Measurements from ENCODE around the gene PABPC1L. TPM values are rescaled to one million over a fixed set of nuclear protein-coding genes. Genes with fewer than 3 reads are reported as not detected.

PABPC1L gene
- total RNA-seq, 1 donor from 2014 or later, result 61.1 TPM

DNA sequence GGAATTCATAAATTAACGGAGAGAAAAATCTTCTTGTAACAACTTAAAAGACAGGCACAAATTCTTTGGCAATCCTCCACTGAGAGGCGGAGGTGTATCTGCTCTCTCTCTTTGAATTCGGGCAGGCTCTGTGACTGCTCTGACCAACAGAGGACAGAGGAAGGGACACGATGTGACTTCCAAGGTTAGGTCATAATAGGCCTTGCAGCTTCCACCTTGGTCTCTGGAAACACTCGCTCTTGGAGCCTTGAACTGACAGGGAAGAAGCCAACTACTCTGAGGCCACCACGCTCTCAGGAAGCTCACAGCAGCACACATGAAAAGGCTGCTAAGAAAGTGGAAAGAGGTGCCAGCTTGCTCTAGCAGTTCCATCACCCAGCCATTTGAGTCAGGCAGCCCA is 35.4 kb downstream of the PABPC1L start:
- ChIA-PET CTCF (no interaction called here), POLR2A (no interaction called here)
- DNase-seq (no peak), ATAC-seq (ENCODE audit: low read depth) (no peak)
- TF ChIP-seq, protein P1, sequence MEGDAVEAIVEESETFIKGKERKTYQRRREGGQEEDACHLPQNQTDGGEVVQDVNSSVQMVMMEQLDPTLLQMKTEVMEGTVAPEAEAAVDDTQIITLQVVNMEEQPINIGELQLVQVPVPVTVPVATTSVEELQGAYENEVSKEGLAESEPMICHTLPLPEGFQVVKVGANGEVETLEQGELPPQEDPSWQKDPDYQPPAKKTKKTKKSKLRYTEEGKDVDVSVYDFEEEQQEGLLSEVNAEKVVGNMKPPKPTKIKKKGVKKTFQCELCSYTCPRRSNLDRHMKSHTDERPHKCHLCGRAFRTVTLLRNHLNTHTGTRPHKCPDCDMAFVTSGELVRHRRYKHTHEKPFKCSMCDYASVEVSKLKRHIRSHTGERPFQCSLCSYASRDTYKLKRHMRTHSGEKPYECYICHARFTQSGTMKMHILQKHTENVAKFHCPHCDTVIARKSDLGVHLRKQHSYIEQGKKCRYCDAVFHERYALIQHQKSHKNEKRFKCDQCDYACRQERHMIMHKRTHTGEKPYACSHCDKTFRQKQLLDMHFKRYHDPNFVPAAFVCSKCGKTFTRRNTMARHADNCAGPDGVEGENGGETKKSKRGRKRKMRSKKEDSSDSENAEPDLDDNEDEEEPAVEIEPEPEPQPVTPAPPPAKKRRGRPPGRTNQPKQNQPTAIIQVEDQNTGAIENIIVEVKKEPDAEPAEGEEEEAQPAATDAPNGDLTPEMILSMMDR (IDR thresholded peaks at IDR 0.05), result no peak
- Mint-ChIP-seq H3K4me1 (no peaks in the 10 kb centered on the region), H3K4me3 (no peak overlapping the region), H3K9me3 (no peaks in the 10 kb centered on the region), H3K36me3 (ENCODE audit: low read depth) (peaks cover 97% of the 10 kb centered on the region), H3K27ac (peak overlapping the region; percentile 14), H3K27me3 (no peaks in the 10 kb centered on the region)
- intact Hi-C loops (cut with micrococcal nuclease), result no loop called here

DNA sequence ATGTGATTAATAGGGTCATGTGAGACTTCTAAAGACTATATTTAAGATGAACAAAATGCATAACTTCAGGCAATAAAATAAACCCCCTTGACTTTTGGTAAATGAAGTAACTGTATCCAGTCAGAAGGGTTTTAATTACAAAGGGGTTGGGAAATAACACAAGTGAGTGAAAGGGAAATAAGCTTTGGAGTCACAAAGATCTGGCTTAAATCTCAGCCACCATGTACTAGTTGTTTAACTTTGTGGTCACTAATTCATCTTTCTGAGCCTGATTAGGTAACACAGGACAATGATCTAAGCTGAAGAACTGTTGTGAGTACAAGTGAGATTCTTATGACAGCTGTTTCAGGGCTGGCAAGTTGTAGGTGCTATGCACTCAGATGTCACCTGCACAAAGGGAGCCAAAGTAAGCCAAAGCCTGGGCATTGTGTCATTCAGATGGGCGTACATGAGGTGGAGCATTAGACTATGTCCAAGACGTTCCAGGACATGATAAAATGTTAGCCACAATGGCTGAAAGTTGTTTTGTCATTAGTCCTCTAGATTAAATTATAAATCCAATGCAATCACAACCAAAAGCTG is 36.5 kb downstream of the PABPC1L start:
- CTCF ChIA-PET, result interaction anchor here (1.0 kb wide), 1 partner anchor 149 kb away, joined by 3 read pairs; no protein-coding TSS in a partner anchor
- Mint-ChIP-seq H3K36me3 (ENCODE audit: low read depth) (peaks cover 99% of the 10 kb centered on the region), H3K4me3 (no peak overlapping the region), H3K9me3 (no peaks in the 10 kb centered on the region), H3K27me3 (no peaks in the 10 kb centered on the region), H3K4me1 (no peaks in the 10 kb centered on the region), H3K27ac (no peak overlapping the region)
- POLR2A ChIA-PET, result interaction anchor here (0.7 kb wide), 1 partner anchor 21 kb away, joined by 11 read pairs; no protein-coding TSS in a partner anchor
- TF ChIP-seq, protein P1 (IDR thresholded peaks at IDR 0.05), result no peak
- intact Hi-C loops (cut with micrococcal nuclease), result no loop called here
- ATAC-seq (ENCODE audit: low read depth), result no peak
- DNase-seq, result no peak

DNA sequence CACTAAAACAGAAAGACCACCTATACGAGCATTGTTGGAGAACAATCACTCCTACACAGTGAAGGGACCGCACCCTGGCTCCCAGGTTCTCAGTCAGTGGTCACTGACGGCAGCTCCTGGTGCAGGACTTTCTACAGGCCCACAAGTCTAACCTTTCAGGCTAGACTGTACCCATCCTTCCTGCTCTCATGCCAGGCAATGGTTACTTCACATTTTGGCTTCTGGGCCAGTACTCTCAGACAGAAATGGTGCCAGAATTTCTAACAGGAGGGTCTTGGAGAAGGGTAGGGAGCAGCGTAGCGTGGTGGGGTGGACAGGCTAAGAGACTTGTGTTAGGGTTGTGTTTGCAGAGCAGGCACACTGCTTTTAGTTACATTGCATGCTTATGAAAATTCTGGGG is 38.2 kb downstream of the PABPC1L start:
- CTCF ChIA-PET, result no interaction called here
- Mint-ChIP-seq H3K9me3 (no peaks in the 10 kb centered on the region), H3K36me3 (ENCODE audit: low read depth) (peaks cover 99% of the 10 kb centered on the region)

DNA sequence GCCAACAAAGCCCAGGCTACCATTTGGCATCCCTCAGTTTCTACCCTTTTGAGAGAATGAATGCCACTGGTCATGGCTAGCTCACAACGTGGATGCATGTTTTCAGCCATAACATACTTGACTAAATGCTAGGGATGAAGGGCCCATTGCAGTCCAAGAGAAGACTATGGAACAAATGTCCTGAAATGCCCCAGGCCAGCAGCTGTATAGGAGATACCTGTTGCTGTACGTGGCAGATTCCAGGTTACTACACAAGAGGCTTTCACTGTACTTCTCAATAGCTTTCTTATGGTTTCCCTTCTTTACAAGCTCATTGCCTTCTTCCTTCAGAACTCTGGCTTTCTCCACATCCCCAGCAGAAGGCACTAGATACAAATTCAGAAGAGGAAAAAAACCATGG is 38.7 kb downstream of the PABPC1L start:
- H3K36me3 Mint-ChIP-seq (ENCODE audit: low read depth), result peaks cover 99% of the 10 kb centered on the region
- TF ChIP-seq, protein P1 (IDR thresholded peaks at IDR 0.05), result no peak

More for the DNA sequence above, 38.2 kb downstream of the PABPC1L start:
- TF ChIP-seq, protein P1 (IDR thresholded peaks at IDR 0.05), result no peak
- no peak overlapping the region for H3K27ac Mint-ChIP-seq
- no peak for ATAC-seq (ENCODE audit: low read depth)
- peaks cover 9% of the 10 kb centered on the region for H3K4me1 Mint-ChIP-seq
- DNase-seq, result no peak
- intact Hi-C loops (cut with micrococcal nuclease), result no loop called here
- POLR2A ChIA-PET, result no interaction called here
- no peak overlapping the region for H3K4me3 Mint-ChIP-seq
- no peaks in the 10 kb centered on the region for H3K27me3 Mint-ChIP-seq

DNA sequence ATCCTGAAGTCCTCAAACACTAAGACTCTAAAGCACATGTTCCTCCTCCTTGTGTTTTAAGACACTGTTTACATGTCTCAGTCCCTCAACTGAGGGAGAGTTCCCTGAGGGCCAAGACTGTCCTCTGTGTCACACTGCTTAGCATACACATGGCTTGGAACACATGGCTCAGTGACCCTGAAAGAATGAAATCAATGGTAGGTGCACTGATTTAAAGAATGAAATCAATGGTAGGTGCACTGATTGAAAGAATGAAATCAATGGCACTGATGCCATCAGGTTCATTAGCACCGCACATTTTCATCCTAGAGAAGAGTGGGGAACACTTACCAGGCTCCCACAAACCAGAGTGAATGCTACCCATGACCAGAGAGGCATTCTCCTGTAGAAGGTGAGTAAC is 40.5 kb downstream of the PABPC1L start:
- TF ChIP-seq, protein P1 (IDR thresholded peaks at IDR 0.05), result no peak
- no peak for DNase-seq
- Mint-ChIP-seq H3K27ac (no peak overlapping the region), H3K4me3 (no peak overlapping the region), H3K9me3 (no peaks in the 10 kb centered on the region), H3K36me3 (ENCODE audit: low read depth) (peaks cover 98% of the 10 kb centered on the region), H3K27me3 (no peaks in the 10 kb centered on the region), H3K4me1 (peaks cover 28% of the 10 kb centered on the region)
- intact Hi-C loops (cut with micrococcal nuclease), result no loop called here
- POLR2A ChIA-PET, result no interaction called here
- ATAC-seq (ENCODE audit: low read depth), result no peak
- CTCF ChIA-PET, result no interaction called here

More for the DNA sequence above, 38.7 kb downstream of the PABPC1L start:
- H3K4me1 Mint-ChIP-seq, result peaks cover 13% of the 10 kb centered on the region
- no peak for DNase-seq
- H3K4me3 Mint-ChIP-seq, result no peak overlapping the region
- no peaks in the 10 kb centered on the region for H3K27me3 Mint-ChIP-seq
- no peaks in the 10 kb centered on the region for H3K9me3 Mint-ChIP-seq
- POLR2A ChIA-PET, result no interaction called here
- intact Hi-C loops (cut with micrococcal nuclease), result no loop called here
- H3K27ac Mint-ChIP-seq, result no peak overlapping the region
- ATAC-seq (ENCODE audit: low read depth), result no peak
- CTCF ChIA-PET, result no interaction called here

All from activated B cell treated with CpG ODN at 0.5 μM for 24 hours (primary cell).